ENCODE measurements around the gene CDK13.

DNA sequence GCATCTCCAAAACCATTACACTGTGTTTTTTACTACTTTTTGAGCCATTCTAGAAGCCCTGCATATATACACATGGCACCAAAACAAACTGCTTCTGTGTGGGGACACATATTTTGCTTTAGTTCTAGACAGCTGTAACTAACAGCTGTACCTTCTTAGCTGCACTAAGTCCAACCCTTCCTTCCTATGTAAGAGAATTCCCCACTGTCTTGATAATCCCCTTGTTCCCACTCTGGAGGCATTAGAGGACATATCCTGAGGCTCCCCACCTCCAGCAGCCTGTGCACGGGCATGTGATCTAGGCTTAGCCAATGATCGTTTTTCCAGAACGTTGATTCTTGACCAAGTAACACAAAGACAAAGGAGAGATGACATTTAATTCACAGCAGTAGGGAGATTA, 13.3 kb upstream of the CDK13 start:
- TF ChIP-seq EP300 (IDR thresholded peaks at IDR 0.05) = no peak
- TF ChIP-seq, protein P1, sequence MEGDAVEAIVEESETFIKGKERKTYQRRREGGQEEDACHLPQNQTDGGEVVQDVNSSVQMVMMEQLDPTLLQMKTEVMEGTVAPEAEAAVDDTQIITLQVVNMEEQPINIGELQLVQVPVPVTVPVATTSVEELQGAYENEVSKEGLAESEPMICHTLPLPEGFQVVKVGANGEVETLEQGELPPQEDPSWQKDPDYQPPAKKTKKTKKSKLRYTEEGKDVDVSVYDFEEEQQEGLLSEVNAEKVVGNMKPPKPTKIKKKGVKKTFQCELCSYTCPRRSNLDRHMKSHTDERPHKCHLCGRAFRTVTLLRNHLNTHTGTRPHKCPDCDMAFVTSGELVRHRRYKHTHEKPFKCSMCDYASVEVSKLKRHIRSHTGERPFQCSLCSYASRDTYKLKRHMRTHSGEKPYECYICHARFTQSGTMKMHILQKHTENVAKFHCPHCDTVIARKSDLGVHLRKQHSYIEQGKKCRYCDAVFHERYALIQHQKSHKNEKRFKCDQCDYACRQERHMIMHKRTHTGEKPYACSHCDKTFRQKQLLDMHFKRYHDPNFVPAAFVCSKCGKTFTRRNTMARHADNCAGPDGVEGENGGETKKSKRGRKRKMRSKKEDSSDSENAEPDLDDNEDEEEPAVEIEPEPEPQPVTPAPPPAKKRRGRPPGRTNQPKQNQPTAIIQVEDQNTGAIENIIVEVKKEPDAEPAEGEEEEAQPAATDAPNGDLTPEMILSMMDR (IDR thresholded peaks at IDR 0.05) = no peak
- TF ChIP-seq POLR2AphosphoS5 (IDR thresholded peaks at IDR 0.05) = no peak
- no peak for TF ChIP-seq POLR2A (IDR thresholded peaks at IDR 0.05; ENCODE audit: low read depth)
